CD14-positive monocyte (primary cell): Measurements from ENCODE around the gene PRR36. TPM values are rescaled to one million over a fixed set of nuclear protein-coding genes. Genes with fewer than 3 reads are reported as not detected.

Experiments
- DNase-seq, 3 donors: peaks; one replicate each; pipeline ENCODE4 v3.0.0-alpha.2; 2011 to 2022
- H2AFZ ChIP-seq: 2 replicates; pipeline ENCODE4 v1.6.0; 2012; ENCODE audit warnings: mild to moderate bottlenecking, low read depth, low read length, inconsistent platforms; ENCODE audit not compliant: insufficient read depth, poor library complexity, severe bottlenecking
- H3K27ac ChIP-seq, 2 donors: 1 replicate in 1 of 2; 2 replicates in 1 of 2; pipeline ENCODE4 v1.5.1; 2012 to 2013; ENCODE audit warnings: low read length in 2 of 2, control low read depth in 1 of 2, inconsistent platforms in 1 of 2, low read depth in 1 of 2, mild to moderate bottlenecking in 1 of 2
- H3K27me3 ChIP-seq, 2 donors: one replicate each; pipeline versions ENCODE4 v1.6.0 to v1.6.1; 2011 to 2013; ENCODE audit warnings: low read length in 2 of 2; ENCODE audit not compliant: control insufficient read depth in 2 of 2, insufficient read depth in 2 of 2
- H3K36me3 ChIP-seq, 2 donors: replicated peaks in 1 of 2; 1 replicate in 1 of 2; 2 replicates in 1 of 2; pipeline versions ENCODE4 v1.5.1 to v1.6.1; 2012 to 2013; ENCODE audit warnings: low read length in 2 of 2, control low read depth in 1 of 2, inconsistent platforms in 1 of 2, mild to moderate bottlenecking in 1 of 2; ENCODE audit not compliant: insufficient read depth in 2 of 2, control insufficient read depth in 1 of 2
- H3K4me1 ChIP-seq, 2 donors: 1 replicate in 1 of 2; 2 replicates in 1 of 2; pipeline versions ENCODE4 v1.5.1 to v1.6.1; 2012 to 2013; ENCODE audit warnings: low read length in 2 of 2, control low read depth in 1 of 2, inconsistent platforms in 1 of 2, mild to moderate bottlenecking in 1 of 2, moderate library complexity in 1 of 2; ENCODE audit not compliant: insufficient read depth in 2 of 2, control insufficient read depth in 1 of 2
- H3K4me2 ChIP-seq: replicated peaks from 2 replicates; pipeline ENCODE3; 2012; ENCODE audit warnings: low read length, moderate library complexity, mild to moderate bottlenecking; ENCODE audit not compliant: poor library complexity, severe bottlenecking; ENCODE audit errors: extremely low read depth
- H3K4me3 ChIP-seq, 3 experiments: fragments of 200-600 bp in 1 of 3; sonication (generic) in 1 of 3; replicated peaks in 1 of 3; 1 replicate in 2 of 3; 2 replicates in 1 of 3; pipeline ENCODE4 v1.5.1; 2011 to 2013; ENCODE audit warnings: low read length in 3 of 3, mild to moderate bottlenecking in 3 of 3, control low read depth in 2 of 3, low read depth in 2 of 3, inconsistent platforms in 1 of 3, moderate library complexity in 1 of 3
- H3K79me2 ChIP-seq: 2 replicates; pipeline ENCODE4 v1.6.0; 2012; ENCODE audit warnings: mild to moderate bottlenecking, control low read depth, inconsistent platforms, low read length, moderate library complexity; ENCODE audit not compliant: insufficient read depth
- H3K9ac ChIP-seq: 2 replicates; pipeline ENCODE4 v1.6.0; 2017; ENCODE audit warnings: low read length, mild to moderate bottlenecking; ENCODE audit not compliant: insufficient read depth, poor library complexity, severe bottlenecking
- H3K9me3 ChIP-seq, 2 donors: replicated peaks in 1 of 2; 1 replicate in 1 of 2; 2 replicates in 1 of 2; pipeline versions ENCODE4 v1.5.1 to v1.6.1; 2012 to 2013; ENCODE audit warnings: low read length in 2 of 2, control low read depth in 1 of 2; ENCODE audit not compliant: control insufficient read depth in 1 of 2, insufficient read depth in 1 of 2
- H4K20me1 ChIP-seq: 2 replicates; pipeline ENCODE4 v1.6.0; 2012; ENCODE audit warnings: mild to moderate bottlenecking, low read length, control low read depth, moderate library complexity; ENCODE audit not compliant: insufficient read depth
- H3K27ac Mint-ChIP-seq, 7 donors: one replicate each; pipeline ENCODE4 v1.8.0; 2020; ENCODE audit warnings: mild to moderate bottlenecking in 7 of 7, mixed read lengths in 7 of 7, moderate library complexity in 6 of 7, inconsistent platforms in 2 of 7
- H3K27me3 Mint-ChIP-seq, 3 donors: one replicate each; pipeline ENCODE4 v1.8.0; 2021 to 2022; ENCODE audit warnings: low read depth in 3 of 3, mild to moderate bottlenecking in 3 of 3, mixed read lengths in 3 of 3, moderate library complexity in 3 of 3, inconsistent platforms in 1 of 3
- H3K36me3 Mint-ChIP-seq, 2 donors: one replicate each; pipeline ENCODE4 v1.8.0; 2020; ENCODE audit warnings: mixed read lengths in 2 of 2, inconsistent platforms in 1 of 2, mild to moderate bottlenecking in 1 of 2
- H3K4me1 Mint-ChIP-seq: one replicate; pipeline ENCODE4 v1.8.0; 2020; ENCODE audit warnings: mild to moderate bottlenecking, mixed read lengths
- H3K4me3 Mint-ChIP-seq, 2 donors: one replicate each; pipeline ENCODE4 v1.8.0; 2020; ENCODE audit warnings: mild to moderate bottlenecking in 2 of 2, mixed read lengths in 2 of 2, moderate library complexity in 1 of 2
- H3K9me3 Mint-ChIP-seq, 7 donors: one replicate each; pipeline ENCODE4 v1.8.0; 2020 to 2022; ENCODE audit warnings: mixed read lengths in 7 of 7, mild to moderate bottlenecking in 6 of 7, moderate library complexity in 6 of 7, inconsistent platforms in 2 of 7
- WGBS: methylation state at CpG from one replicate; pipeline ENCODE4 v1.1.5; 2013; ENCODE audit warnings: missing lambda C conversion rate; ENCODE audit not compliant: insufficient coverage; 5-methylcytosine and 5-hydroxymethylcytosine counted together
- intact Hi-C, 2 donors: fragments of 100-400 bp; cut with micrococcal nuclease; formaldehyde crosslinking; loops; one replicate each; pipeline versions ENCODE4 v1.15.0 to v1.15.1; 2023
- polyA plus RNA-seq, 3 donors: library from polyadenylated mRNA; depleted of rRNA in 1 of 3; unstranded in 2 of 3; stranded (reverse) in 1 of 3; fragments of 300-500 nt in 2 of 3; fragments of >200 nt in 1 of 3; fragmentation: Illumina TruSeq in 2 of 3; gene quantifications; 1 replicate in 2 of 3; 2 replicates in 1 of 3; pipeline ENCODE4 v1.2.3, GENCODE V29; 2012 to 2021
- TF ChIP-seq, protein P1 (sequence below): fragments of 200-600 bp; IDR thresholded peaks from one replicate; pipeline ENCODE4 v1.8.0; 2022; ENCODE audit warnings: antibody characterized with exemption, mild to moderate bottlenecking

Gene PRR36
- polyA plus RNA-seq, 3 donors: not detected

DNA sequence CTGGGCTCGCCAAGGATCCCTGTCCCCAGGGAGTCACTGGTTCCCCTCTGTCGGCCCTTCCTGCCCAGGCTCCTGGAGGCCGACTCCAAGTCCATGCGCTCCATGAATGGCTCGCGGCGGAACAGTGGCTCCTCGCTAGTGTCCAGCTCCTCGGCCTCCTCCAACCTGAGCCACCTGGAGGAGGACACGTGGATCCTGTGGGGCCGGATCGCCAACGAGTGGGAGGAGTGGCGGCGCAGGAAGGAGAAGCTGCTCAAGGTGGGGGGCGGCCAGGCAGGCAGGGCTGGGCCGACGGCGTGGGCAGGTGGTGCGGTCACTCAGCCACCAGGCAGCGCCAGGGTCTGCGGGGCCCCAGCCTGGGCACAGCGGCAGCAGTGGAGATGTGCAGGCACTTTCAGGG lies 26.5 kb downstream of the PRR36 start:
- Histone ChIP-seq H2AFZ (no peak overlapping the region), H3K27me3 (no peaks in the 10 kb centered on the region), H3K4me1 (no peaks in the 10 kb centered on the region), H3K9ac (no peak overlapping the region), H4K20me1 (no peaks in the 10 kb centered on the region), H3K4me2 (no peak overlapping the region), H3K27ac (no peak overlapping the region), H3K79me2 (no peaks in the 10 kb centered on the region), H3K36me3 (no peaks in the 10 kb centered on the region), H3K4me3 (no peak overlapping the region), H3K9me3 (no peaks in the 10 kb centered on the region)
- Mint-ChIP-seq H3K27me3 (peaks cover 0 to 1% (median 1%) of the 10 kb centered on the region in 3 donors), H3K36me3 (peaks cover 0 to 7% of the 10 kb centered on the region in 2 donors), H3K4me1 (no peaks in the 10 kb centered on the region), H3K27ac (no peak overlapping the region), H3K9me3 (no peaks in the 10 kb centered on the region), H3K4me3 (no peak overlapping the region)
- intact Hi-C loops: no loop called here
- 97% methylated on average over 23 of the region's 23 CpGs for WGBS
- TF ChIP-seq, protein P1, sequence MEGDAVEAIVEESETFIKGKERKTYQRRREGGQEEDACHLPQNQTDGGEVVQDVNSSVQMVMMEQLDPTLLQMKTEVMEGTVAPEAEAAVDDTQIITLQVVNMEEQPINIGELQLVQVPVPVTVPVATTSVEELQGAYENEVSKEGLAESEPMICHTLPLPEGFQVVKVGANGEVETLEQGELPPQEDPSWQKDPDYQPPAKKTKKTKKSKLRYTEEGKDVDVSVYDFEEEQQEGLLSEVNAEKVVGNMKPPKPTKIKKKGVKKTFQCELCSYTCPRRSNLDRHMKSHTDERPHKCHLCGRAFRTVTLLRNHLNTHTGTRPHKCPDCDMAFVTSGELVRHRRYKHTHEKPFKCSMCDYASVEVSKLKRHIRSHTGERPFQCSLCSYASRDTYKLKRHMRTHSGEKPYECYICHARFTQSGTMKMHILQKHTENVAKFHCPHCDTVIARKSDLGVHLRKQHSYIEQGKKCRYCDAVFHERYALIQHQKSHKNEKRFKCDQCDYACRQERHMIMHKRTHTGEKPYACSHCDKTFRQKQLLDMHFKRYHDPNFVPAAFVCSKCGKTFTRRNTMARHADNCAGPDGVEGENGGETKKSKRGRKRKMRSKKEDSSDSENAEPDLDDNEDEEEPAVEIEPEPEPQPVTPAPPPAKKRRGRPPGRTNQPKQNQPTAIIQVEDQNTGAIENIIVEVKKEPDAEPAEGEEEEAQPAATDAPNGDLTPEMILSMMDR: no peak
- DNase-seq: no peak

DNA sequence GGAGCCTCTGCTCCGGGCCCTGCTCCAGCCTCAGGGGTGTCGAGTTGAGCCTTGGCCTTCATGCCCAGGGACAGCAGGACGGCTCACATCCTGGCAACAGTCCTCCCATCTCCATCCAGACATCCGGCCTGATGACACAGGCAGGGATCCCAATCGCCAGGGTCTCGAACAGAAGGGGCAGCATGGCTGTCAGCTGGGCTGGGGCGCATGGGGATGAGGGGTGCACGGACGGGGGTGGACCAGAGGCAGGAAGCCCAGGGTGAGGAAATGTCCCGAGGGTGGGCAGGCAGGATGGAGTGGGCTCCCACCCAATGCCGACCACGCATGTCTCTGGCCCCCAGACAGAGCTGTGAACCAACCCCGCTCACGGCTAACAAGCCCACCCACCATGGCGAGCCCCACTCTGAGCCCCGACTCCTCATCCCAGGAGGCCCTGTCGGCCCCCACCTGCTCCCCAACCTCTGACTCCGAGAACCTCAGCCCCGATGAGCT lies 28.0 kb downstream of the PRR36 start:
- H3K79me2 ChIP-seq: no peaks in the 10 kb centered on the region
- Mint-ChIP-seq H3K36me3 (peaks cover 0 to 4% of the 10 kb centered on the region in 2 donors), H3K27me3 (peaks cover 0 to 1% (median 1%) of the 10 kb centered on the region in 3 donors), H3K4me1 (no peaks in the 10 kb centered on the region), H3K9me3 (no peaks in the 10 kb centered on the region), H3K4me3 (no peak overlapping the region), H3K27ac (no peak overlapping the region)
- H3K4me1 ChIP-seq: no peaks in the 10 kb centered on the region
- no peaks in the 10 kb centered on the region for H3K36me3 ChIP-seq
- WGBS: 94% methylated on average over 14 of the region's 19 CpGs
- H3K27me3 ChIP-seq: no peaks in the 10 kb centered on the region
- intact Hi-C loops: no loop called here
- no peak overlapping the region for H2AFZ ChIP-seq
- no peak overlapping the region for H3K4me3 ChIP-seq
- H3K4me2 ChIP-seq: no peak overlapping the region
- H3K9me3 ChIP-seq: no peaks in the 10 kb centered on the region
- TF ChIP-seq, protein P1: no peak
- H4K20me1 ChIP-seq: no peaks in the 10 kb centered on the region
- no peak for DNase-seq
- H3K27ac ChIP-seq: no peak overlapping the region
- no peak overlapping the region for H3K9ac ChIP-seq
